ENCODE data around the gene COBLL1. TPM values are rescaled to one million over a fixed set of nuclear protein-coding genes. Genes with fewer than 3 reads are reported as not detected.

COBLL1 gene
- total RNA-seq, 1 donor from 2014 or later, result 110 TPM

DNA sequence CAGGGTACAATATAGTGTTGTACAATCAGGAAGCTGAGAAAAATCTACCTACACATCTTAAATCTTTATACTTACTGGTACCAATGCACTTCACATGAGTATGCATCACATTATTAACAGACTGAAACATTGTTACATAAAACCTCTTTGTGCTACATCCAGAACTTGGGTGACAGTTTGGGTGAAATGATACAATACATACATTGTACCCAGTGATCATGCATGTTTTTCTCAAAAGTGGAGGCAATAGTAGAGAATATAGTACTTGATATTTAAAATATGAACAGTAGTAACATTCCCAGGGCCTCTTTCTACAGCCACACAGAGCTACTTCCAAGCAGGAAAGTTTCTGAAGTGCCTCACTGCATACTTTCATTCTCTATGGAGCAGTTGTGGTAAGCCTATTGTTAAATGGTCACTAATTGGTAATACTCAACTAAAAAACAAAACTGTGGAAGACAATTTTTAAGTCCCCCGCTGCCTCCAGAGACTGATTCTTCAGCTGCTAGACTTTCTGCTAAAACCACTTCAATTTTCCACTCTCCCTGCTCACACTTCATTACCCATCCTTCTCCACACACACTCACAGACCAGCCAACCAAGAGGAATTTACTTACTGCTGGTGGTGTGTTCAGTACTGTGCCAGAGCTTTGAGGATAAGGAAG lies 197.5 kb downstream of the COBLL1 start:
- peaks cover 24% of the 10 kb centered on the region for H3K9me3 Mint-ChIP-seq
- H3K4me1 Mint-ChIP-seq, result no peaks in the 10 kb centered on the region
- H3K27me3 Mint-ChIP-seq (ENCODE audit: low read depth), result no peaks in the 10 kb centered on the region
- H3K27ac Mint-ChIP-seq, result no peak overlapping the region
- no peak for DNase-seq (ENCODE audit: low spot score in 2 of 2, unreplicated experiment in 2 of 2)
- H3K4me3 Mint-ChIP-seq, result no peak overlapping the region
- TF ChIP-seq, protein P1, sequence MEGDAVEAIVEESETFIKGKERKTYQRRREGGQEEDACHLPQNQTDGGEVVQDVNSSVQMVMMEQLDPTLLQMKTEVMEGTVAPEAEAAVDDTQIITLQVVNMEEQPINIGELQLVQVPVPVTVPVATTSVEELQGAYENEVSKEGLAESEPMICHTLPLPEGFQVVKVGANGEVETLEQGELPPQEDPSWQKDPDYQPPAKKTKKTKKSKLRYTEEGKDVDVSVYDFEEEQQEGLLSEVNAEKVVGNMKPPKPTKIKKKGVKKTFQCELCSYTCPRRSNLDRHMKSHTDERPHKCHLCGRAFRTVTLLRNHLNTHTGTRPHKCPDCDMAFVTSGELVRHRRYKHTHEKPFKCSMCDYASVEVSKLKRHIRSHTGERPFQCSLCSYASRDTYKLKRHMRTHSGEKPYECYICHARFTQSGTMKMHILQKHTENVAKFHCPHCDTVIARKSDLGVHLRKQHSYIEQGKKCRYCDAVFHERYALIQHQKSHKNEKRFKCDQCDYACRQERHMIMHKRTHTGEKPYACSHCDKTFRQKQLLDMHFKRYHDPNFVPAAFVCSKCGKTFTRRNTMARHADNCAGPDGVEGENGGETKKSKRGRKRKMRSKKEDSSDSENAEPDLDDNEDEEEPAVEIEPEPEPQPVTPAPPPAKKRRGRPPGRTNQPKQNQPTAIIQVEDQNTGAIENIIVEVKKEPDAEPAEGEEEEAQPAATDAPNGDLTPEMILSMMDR (IDR thresholded peaks at IDR 0.05; ENCODE audit: unreplicated experiment), result no peak
- H3K36me3 Mint-ChIP-seq, result peaks cover 6% of the 10 kb centered on the region

- peaks cover 15% of the 10 kb centered on the region for H3K9me3 Mint-ChIP-seq
- H3K27ac Mint-ChIP-seq, result no peak overlapping the region
- TF ChIP-seq, protein P1 (IDR thresholded peaks at IDR 0.05; ENCODE audit: unreplicated experiment), result no peak
- peaks cover 2% of the 10 kb centered on the region for H3K36me3 Mint-ChIP-seq
- DNase-seq (ENCODE audit: low spot score in 2 of 2, unreplicated experiment in 2 of 2), result no peak
- H3K4me3 Mint-ChIP-seq, result no peak overlapping the region
- H3K4me1 Mint-ChIP-seq, result no peaks in the 10 kb centered on the region
- H3K27me3 Mint-ChIP-seq (ENCODE audit: low read depth), result no peaks in the 10 kb centered on the region
These were observed 198.6 kb downstream of the COBLL1 start for GRCh38 chr2:164642946-164643555.

GRCh38 chr2:164642268-164642667 lies 199.4 kb downstream of the COBLL1 start:
- no peaks in the 10 kb centered on the region for H3K4me1 Mint-ChIP-seq
- no peaks in the 10 kb centered on the region for H3K27me3 Mint-ChIP-seq (ENCODE audit: low read depth)
- DNase-seq (ENCODE audit: low spot score in 2 of 2, unreplicated experiment in 2 of 2), result no peak
- H3K36me3 Mint-ChIP-seq, result peaks cover 2% of the 10 kb centered on the region
- peaks cover 8% of the 10 kb centered on the region for H3K9me3 Mint-ChIP-seq
- TF ChIP-seq, protein P1 (IDR thresholded peaks at IDR 0.05; ENCODE audit: unreplicated experiment), result no peak
- no peak overlapping the region for H3K4me3 Mint-ChIP-seq
- no peak overlapping the region for H3K27ac Mint-ChIP-seq

Other genes with a start within 250 kb of the COBLL1 start
- 11.6 to 13.6 TPM (median 12.3 TPM) in 3 replicates for gene GRB14, start 220.3 kb downstream of the COBLL1 start, total RNA-seq
- 0.54 to 0.71 TPM (median 0.59 TPM) in 3 replicates for gene SLC38A11, start 113.7 kb upstream of the COBLL1 start, total RNA-seq